Measurements from ENCODE around the gene UBN2. TPM values are rescaled to one million over a fixed set of nuclear protein-coding genes. Genes with fewer than 3 reads are reported as not detected.

UBN2 gene
- total and polyA plus RNA-seq, 10 donors, result 1.2 to 23.4 (median 18.0) TPM

DNA sequence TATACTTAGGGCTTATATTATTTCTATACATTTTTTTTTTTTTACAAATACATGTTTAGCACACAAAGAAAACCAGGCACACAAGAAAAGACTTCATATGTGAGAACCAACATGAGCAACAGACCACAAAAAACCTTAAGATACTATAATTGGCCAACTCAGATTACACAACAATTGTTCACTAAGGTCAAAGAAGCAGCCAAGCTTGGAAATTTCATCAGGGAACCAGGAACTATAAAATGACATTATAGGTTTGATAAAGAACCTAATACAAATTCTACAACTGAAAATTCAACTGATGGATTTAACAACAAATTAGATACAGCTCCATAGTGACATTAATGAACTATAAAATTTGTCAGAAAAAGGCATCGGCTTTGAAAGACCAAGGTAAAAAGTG, 124.3 kb downstream of the UBN2 start:
- intact Hi-C loops (cut with DNase I; ENCODE audit: low total_unique reads), result no loop called here
- H3K36me3 ChIP-seq, result peaks cover 0 to 19% (median 6%) of the 10 kb centered on the region in 6 donors
- 96 to 100% (median 96%) methylated on average over 1 of the region's 1 CpG for WGBS, 5 donors

More for the DNA sequence above, 124.3 kb downstream of the UBN2 start:
- Histone ChIP-seq H3K27me3 (replicated peaks in 1 of 7) (no peaks in the 10 kb centered on the region), H3K4me3 (no peak overlapping the region), H3K4me1 (peaks cover 0 to 17% (median 9%) of the 10 kb centered on the region in 6 donors), H3K27ac (no peak overlapping the region), H3K9me3 (no peaks in the 10 kb centered on the region)
- TF ChIP-seq POLR2AphosphoS5 (IDR thresholded peaks at IDR 0.05) (no peak), POLR2A (IDR thresholded peaks at IDR 0.05) (no peak)
- TF ChIP-seq, protein P1, sequence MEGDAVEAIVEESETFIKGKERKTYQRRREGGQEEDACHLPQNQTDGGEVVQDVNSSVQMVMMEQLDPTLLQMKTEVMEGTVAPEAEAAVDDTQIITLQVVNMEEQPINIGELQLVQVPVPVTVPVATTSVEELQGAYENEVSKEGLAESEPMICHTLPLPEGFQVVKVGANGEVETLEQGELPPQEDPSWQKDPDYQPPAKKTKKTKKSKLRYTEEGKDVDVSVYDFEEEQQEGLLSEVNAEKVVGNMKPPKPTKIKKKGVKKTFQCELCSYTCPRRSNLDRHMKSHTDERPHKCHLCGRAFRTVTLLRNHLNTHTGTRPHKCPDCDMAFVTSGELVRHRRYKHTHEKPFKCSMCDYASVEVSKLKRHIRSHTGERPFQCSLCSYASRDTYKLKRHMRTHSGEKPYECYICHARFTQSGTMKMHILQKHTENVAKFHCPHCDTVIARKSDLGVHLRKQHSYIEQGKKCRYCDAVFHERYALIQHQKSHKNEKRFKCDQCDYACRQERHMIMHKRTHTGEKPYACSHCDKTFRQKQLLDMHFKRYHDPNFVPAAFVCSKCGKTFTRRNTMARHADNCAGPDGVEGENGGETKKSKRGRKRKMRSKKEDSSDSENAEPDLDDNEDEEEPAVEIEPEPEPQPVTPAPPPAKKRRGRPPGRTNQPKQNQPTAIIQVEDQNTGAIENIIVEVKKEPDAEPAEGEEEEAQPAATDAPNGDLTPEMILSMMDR (IDR thresholded peaks at IDR 0.05 in 8 of 11, conservative IDR thresholded peaks at IDR 0.05 in 3 of 11), result no peak
- no peak for DNase-seq

Small RNA genes lying within 50 kb of the gene (small RNA-seq; reads per million reads assigned to genes)
- gene AC009220.1, result 0 reads per million in 4 donors
- 0 reads per million in 4 donors for gene RNU6-206P

Other genes starting within 250 kb of the UBN2 start
- gene KIAA1549, start 249.8 kb upstream of the UBN2 start, total RNA-seq, result 1 to 10 TPM in 4 of 7 donors, under 1 TPM in 3; 0.67 to 1.8 (median 1.0) TPM
- under 1 TPM; 0.03 to 0.10 (median 0.09) TPM for gene KIAA1549, start 249.8 kb upstream of the UBN2 start, polyA plus RNA-seq
- 10 to 100 TPM; 11.1 to 27.7 (median 12.9) TPM for gene ZC3HAV1L, start 195.2 kb upstream of the UBN2 start, total RNA-seq
- gene ZC3HAV1L, start 195.2 kb upstream of the UBN2 start, polyA plus RNA-seq, result under 1 TPM; 0.08 to 0.93 (median 0.15) TPM
- 10 to 100 TPM; 53.4 to 82.4 (median 68.3) TPM for gene ZC3HAV1, start 121.5 kb upstream of the UBN2 start, total RNA-seq
- gene ZC3HAV1, start 121.5 kb upstream of the UBN2 start, polyA plus RNA-seq, result 10 to 100 TPM; 12.7 to 19.0 (median 13.0) TPM
- gene FMC1, start 110.1 kb downstream of the UBN2 start, total RNA-seq, result 10 to 100 TPM in 3 of 7 donors, 1 to 10 TPM in 4; 4.3 to 12.9 (median 8.8) TPM
- gene FMC1, start 110.1 kb downstream of the UBN2 start, polyA plus RNA-seq, result 10 to 100 TPM; 21.2 to 26.2 (median 26.2) TPM
- gene LUC7L2, start 128.7 kb downstream of the UBN2 start, total RNA-seq, result 100 to 1,000 TPM in 1 of 7 donors, 10 to 100 TPM in 6; 75.0 to 105 (median 84.8) TPM
- 10 to 100 TPM; 34.0 to 48.4 (median 40.2) TPM for gene LUC7L2, start 128.7 kb downstream of the UBN2 start, polyA plus RNA-seq

All from spleen (tissue), 11 donors.